ENCODE data around the gene FN3K.
"Not testable (repeated sequence)": the region's sequence is repeated elsewhere in the genome, so short reads cannot be mapped to it uniquely, and the experiment has no call there.

Gene FN3K

DNA sequence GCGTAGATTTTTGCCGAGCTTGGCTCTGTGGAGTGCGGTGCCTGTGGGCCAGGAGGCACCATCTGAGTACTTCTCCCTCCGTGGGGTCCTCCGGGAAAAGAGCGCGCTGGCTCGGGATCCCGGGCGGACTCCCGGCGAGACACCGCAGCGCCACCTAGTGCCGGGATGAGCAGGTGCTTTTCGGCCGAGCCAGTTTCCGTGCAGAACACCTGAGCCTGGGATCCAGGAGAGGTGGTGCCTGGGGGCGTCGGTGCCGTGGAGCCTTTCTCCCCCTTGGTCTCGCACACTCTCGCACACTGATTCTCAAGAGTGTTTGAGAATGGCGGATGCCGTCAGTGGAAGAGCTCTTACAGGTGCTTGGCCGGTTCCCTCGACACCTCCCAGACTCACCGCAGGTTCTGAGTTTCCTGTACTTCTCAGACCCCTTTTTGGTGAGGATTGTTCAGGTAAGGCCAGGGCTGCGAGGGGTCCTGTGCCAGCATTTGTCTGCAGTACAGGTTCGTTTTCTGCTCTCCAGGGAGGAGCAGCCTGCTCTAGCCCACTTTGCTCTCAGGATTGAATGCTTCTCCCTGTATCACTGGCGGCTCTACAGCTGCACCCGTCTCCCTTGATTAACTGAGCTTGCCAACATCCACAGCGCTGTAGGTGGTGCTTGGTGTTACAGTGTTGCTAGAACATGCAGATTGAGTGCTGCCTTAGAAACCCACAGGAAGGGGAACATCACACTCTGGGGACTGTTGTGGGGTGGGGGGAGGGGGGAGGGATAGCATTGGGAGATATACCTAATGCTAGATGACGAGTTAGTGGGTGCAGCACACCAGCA, 39.8 kb downstream of the FN3K start:
- peak; percentile 63 for DNase-seq

DNA sequence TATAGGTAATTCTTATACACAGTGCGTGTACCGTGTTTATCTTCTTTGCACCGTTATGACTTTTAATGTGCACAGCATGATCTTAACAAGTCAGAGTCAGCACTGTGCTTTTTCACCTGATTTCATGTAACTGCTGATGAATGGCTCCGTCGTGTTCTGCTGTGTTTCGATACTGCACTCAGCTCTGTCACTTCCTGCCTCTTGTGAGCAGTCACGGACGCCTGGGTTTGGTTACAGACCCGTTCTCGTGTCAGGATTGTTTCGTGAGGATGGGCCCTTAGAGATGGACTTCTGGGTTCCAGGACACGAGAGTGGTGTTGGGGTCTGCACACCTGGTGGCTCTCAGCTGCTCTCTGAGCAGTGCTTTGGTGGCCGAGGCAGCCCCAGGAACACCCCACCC, 41.0 kb downstream of the FN3K start:
- DNase-seq, result no peak

DNA sequence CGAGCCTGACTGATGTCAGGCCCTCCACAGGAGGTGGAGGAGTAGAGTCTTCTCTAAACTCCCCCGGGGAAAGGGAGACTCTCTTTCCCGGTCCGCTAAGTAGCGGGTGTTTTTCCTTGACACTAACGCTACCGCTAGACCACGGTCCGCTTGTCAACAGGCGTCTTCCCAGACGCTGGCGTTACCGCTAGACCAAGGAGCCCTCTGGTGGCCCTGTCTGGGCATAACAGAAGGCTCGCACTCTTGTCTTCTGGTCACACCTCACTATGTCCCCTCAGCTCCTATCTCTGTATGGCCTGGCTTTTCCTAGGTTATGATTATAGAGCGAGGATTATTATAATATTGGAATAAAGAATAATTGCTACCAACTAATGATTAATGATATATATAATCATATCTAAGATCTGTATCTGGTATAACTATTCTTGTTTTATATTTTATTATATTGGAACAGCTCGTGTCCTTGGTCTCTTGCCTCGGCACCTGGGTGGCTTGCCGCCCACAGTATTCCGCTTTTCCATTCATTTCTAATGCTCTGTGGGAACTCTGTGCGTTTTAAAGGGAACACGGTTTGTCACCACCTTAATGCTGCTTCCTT, 42.5 kb downstream of the FN3K start:
- DNase-seq, result not testable (repeated sequence)

DNA sequence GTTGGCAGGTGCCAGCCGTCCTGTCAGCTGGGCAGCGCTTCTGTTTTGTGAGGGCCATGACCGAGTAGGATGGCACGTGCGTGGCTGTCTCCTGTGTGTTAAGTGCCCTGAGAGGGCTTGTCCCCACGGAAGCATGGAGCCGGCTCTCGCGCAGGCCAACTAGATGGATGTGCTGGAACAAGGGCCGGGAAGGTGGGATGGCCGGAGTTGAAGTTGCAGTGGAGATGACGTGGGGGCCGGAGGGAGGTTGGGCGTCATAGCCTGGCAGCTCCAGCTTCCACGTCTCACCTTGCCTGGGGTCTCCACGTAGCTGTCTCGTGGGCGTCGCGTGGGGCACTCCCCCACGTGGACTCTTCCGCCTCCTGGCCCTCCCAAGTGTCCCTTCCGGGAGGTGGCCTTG, 44.1 kb downstream of the FN3K start:
- DNase-seq, result no peak

DNA sequence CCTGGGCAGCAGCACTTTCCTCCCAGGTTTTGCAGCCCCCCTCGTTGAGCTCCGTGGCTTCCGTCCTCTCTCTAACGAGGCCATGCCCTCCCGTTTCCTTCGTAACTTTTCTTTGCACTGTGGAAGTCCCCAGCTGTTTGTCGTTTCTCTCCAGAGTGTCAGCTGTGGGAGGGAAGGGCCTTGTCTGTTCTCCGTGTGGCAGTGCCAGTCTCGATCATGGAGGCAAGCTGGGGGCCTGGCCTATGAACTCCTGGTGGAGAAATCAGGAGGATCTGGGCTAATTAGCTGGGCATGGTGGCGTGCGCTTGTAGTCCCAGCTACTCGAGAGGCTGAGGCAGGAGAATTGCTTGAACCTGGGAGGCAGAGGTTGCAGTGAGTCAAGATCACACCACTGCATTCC, 44.8 kb downstream of the FN3K start:
- no peak for DNase-seq

DNA sequence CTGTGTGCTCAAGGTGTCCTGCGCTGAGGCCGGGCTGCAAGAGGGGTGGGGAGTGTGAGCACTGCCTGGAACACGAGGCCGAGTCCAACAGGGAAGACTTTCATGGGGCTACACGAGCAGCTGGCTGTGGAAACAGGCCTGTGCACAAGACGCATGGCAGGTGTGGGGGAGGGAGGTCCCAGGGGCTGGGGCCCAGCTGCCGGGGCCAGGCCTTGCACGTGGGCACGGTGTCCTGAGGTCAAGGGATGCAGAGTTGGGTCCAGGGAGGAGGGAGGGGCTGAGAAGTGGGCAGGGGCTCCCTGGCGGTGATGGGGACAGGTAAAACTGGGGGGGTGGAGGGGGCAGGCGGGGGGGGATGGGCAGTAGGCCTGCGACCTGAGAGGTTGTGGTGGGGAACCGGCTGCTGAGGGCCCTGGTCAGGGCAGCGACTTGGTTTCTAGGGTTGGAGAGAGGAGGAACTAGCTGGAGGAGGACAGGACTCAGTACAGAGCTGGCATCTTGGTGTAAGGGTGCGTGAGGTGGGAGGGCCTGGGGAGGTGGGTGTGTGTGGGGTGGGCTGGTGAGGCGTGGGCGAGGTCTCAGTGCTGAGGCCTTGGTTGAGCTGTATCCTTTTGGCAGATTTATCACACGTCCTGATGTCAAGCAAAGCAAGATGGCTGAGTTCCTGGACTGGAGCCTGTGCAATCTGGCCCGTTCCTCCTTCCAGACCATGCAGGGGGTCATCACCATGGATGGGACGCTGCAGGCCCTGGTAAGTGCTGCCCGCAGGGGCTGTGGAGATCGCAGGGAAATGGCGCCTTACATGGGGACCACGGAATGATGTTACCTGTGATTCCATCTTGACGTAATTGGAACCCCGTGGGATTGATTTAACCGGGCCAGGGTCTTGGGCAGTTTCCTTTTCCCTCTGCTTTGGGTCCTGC, 45.8 kb downstream of the FN3K start:
- no peak for DNase-seq

DNA sequence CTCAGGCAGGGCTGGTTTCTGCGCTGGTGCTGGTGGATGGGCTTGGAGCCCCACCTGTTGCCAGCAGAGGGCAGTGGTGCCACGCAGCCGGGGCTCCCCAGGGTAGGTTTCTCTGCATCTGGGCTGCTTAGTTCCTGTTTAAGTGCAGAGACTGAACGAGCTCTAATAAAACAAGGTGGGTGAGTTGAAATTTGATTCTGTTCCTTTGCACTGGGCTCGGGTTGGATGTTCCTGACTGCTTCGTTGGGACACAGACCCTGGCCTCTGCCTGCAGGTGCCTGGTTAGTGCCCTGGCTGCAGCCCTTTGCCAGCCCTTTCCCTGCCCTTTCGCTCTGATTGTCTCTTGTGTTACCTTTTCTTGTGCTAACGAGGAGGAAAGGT, 46.5 kb downstream of the FN3K start:
- peak; percentile 89 for DNase-seq

DNA sequence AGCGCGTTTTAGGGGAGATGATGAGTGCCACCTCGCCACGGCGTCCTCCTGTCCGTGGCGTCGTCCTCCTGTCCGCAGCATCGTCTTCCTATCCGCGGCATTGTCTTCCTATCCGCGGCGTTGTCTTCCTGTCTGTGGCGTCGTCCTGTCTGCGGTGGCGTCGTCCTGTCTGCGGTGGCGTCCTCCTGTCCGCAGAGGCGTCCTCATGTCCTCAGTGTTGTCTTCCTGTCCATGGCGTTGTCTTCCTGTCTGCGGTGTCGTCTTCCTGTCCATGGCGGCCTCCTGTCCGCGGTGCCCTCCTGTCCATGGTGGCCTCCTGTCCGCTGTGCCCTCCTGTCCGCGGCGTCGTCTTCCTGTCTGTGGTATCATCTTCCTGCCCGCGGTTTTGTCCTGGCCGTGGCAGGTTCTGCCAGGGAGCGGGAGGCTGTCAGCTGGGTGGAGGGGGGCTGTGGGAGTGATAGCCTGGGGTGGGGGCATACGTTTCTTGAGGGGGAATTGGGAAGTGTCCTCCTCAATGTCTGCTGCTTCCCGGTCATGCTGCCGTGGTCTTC, 47.3 kb downstream of the FN3K start:
- DNase-seq, result no peak

DNA sequence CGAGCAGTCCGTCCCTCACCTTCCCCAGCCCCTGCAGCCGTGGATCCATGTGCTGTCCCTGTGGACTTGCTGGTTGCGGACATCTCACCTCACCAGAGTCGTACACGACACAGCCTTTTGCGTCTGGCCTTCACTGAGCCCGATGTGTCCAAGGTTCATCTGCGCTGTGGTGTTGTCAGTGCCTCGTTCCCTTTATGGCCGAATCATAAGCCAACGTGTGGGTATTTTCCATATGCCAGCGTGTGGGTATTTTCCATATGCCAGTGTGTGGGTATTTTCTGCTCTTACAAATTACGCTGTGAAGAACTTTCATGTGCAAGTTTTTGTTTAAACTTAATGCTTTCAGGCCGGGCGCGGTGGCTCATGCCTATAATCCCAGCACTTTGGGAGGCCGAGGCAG, 48.1 kb downstream of the FN3K start:
- DNase-seq, result no peak

DNA sequence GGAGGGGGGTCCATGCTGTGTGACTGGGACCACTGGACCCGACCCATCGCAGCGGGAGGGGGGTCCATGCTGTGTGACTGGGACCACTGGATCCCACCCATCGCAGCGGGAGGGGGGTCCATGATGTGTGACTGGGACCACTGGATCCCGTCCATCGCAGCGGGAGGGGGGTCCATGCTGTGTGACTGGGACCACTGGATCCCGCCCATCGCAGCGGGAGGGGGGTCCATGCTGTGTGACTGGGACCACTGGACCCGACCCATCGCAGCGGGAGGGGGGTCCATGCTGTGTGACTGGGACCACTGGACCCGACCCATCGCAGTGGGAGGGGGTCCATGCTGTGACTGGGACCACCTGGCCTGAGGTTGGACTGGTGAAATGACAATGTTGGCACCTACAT, 50.2 kb downstream of the FN3K start:
- DNase-seq, result not testable (repeated sequence)

DNA sequence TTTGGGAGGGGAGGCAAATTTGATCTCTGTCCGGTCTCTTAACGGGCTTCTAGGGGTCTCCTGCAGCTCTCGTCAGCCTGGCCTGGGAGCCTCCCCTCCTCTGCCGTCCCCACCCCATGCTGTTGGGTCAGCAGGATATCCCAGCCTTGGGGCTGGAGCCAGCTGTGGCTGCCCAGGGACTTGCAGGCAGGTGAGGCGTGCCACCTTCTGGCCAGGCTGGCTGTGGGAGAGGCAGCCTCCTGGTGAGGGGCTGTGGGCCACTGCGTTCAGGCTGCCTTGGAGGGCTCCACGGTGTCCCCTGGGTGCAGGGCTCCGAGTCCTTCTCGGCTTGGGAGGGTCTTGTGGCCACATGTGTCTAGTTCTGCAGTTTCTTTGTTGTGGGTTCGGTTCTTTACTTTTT, 51.0 kb downstream of the FN3K start:
- DNase-seq, result no peak

DNA sequence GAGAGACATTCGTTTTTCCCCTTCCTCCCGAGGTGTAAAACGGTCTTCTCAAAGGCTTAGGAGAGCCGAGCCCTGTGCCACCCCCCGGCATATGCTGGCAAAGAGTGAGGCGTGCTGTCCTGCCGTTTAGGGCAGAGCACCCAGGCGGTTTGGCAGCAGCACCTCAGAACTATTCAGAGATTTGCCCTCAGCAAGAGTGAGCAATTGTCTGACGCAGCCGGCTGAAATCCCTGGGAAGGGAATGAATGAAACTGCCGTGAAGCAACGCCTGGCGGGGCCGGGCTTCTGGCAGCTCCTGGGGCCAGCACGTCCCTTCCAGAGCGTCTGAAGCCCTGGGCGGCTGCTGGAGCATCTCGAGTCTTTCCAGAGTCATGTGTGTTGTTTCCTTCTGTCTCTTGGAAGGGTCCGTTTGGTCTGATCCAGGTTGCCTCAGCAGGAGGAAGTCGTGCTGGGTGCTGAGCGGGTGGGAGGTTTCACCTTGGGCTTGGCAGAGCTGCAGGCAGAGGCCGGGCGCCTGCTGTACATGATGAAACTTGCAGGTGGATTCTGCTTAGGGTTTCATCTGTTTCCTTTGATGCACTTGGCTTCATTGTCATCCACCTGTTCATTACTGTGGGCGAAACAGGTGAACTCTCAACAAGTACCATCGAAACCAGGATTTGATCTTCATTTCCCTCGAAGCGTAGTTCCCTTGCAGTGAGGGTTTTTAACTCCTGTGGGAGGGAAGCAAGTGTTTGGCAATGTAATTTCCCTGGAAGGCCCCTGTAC, 51.9 kb downstream of the FN3K start:
- no peak for DNase-seq

DNA sequence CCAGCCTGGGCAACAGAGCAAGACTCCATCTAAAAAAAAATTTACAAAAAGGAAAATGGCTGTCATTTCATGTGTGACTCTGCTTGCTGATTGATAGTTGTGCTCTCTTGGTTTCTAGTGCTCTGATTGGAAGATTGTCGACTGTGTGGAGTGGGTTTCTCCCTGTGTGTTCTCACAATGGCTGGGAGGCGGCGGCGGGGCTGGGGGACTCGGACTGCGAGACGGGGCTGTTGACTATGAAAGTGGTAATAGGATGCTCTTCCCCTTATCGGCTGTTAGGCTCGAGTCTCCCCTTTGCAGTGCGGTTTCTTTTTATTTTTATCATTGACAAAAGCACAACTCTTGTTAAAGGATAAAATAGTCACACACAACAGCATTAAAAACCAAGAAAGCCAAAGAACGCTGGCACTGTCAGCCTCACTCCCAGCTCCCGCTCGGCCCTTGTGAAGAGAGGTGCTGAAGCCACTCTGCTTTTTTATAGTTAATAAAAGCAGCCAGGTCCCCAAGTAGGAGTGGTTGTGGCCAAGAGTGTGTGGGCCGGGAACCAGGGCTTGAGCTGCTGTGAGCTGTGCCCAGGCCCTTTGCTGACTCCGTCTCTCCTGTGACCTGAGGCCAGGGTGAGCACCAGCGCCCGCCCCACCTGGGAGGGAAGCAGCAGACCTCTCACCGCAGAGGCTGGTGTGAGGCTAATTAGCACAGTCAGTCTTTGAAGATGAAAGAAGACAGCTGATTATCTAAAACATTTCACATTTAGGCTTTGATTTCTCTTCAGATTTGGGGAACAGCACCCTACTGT, 53.0 kb downstream of the FN3K start:
- no peak for DNase-seq

DNA sequence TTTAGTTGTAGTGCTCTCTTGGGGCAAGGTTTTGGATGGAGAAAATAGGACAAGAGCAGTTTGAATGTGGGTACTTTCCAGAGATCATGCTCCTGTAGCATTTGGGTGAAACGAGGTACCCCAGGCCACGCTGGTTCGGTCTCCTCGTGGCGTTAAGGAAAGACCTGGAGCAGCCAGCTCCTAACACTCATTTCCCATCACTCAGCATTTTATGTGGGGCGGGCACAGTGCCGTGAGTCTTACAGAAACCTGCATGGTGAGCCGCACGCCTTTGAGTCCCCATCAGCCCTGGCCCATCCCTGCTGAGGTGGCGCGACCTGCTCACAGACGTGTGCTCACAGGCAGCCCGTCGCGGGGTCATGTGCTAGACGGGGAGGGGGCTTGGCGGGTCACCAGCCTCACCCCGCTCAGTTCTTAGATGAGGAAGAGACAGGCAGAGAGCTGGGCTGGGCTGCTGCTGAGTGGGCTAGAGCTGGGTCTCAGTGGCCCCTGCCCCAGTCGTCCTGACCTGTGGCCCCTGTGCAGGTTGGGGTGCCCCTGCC, 53.7 kb downstream of the FN3K start:
- DNase-seq, result no peak

DNA sequence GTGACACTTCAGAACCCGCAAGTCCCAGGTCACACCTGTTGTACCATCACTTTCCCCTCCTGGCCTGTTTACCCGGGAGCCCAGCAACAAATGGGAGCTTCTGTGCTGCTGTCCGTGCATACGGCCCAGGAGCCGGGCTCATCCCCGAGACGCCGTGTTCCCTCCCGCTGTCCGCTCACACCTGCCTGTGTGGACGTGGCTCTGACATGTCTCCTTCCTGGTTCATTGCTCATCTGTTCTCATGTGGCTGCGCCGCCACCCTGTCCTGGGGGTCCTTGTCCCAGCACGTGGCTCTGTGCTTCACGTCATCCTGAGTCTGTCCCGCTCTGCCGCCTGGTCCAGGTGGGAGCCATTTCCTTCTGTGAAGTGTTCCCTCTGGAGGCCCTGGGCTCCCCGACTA, 54.4 kb downstream of the FN3K start:
- no peak for DNase-seq

DNA sequence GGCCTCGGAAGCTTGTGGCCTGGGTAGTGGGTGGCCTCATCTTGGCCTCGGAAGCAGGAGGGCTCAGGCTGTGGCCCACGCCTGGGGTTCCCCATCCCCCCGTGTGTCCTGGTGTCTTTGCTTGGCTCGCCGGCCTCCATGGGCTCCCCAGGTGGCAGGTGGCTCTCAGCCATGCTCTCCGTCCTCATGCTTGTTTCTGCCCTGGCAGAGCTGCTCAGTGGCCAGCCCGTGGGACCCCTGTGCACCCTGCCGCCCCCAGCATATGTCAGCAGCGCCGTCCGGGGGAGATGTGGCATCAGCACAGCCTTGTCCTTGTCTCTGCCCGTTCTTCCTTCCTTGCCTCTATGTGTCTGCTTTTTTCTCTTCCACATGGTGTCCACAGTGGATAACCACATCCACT, 55.0 kb downstream of the FN3K start:
- no peak for DNase-seq

DNA sequence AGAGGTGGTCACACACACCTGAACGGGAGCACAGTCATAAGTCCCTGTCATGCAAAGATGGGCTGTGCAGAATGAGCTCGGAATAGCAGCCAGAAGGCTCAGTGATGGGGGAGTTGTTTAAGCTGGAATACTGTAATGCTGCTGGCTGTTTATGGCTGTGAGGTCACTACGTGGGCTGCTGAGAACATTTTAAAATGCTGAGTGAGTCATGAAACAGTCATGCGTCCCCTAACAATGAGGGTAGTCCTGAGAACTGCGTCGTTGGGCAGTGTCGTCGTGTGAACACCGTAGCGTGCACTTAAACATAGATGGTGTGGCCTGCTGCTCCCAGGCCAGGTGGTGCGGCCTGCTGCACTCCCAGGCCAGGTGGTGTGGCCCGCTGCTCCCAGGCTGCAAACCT, 56.1 kb downstream of the FN3K start:
- no peak for DNase-seq

DNA sequence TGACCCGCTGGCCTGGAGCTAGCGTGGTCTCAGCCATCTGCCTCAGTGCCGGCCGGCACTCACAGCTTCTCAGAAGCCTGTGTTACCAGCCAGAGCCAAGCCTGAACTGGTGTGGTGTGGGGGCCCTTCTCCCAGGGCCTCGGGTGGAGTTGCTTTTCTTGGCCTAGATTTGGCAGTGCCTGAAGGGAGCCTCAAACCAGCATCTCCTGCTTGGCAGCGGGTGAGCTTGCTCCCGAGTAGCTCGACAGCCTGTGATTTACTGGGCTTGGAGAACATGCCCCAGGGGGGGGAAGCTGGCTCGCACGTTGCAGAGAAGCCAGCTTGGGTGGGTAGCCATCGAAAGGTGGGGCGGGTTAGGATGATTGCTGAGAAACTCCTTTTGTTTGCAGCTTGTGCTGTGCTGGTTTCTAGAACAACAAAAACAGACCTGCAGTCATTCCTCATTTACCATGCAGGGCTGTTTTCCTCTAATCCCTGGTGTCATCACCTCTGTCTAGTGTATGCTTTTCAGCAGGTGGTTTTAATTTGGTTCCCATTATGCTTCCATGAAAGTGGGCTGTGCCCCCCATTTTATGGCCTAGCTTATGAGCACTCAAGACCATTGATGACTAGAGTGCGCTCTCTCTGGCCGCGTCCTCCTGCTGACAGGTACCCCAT, 58.7 kb downstream of the FN3K start:
- DNase-seq, result no peak

DNA sequence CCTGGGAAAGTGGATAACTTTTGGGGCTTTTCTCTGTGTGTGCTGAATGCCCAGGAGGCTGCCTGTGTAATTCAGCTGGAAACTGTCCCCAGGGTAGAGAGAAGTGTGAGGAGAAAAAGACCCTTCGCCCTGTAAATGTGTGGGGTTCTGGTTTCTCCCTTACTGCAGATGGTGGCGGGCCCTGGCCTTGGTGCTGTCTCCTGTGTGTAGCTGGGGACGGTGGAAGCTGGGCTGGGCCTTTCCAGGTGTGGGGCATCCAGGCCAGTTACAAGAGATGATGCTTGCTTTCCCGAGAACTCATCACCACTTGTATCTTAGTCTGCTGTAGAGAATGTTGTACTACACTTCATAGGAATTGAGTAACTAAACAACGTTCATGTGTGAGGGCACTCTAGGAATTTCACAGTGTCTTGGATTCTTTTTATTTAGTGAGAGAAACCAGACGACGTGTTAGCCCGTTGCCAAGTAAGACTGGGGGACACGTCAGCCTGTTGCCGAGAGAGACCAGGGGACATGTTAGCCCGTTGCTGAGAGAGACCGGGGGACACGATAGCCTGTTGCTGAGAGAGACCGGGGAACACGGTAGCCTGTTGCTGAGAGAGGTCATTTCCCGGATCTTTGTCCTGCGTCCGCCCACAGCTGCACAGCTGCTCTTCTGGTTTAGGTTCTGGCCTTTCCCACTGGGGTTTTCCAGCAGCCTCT, 59.5 kb downstream of the FN3K start:
- no peak for DNase-seq

DNA sequence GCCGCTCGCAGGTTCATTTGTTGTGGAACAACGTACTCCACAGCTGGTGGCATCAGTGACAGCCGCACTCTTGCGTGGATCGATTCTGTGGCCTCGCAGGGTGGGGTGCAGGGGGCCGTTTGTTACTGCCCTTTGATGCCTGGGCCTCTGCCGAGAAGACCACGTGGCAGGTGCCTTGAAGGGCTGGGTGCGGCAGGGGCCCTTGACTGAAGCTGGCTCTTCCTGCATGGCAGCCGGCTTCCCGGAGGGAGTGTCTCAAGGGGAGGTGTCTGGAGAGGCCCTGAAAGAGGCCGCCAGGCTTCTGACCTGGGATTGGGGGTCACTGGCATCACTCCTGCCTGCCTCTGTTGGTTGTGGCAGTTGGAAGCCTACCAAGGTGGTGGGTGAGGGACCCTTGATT, 60.2 kb downstream of the FN3K start:
- no peak for DNase-seq

Measured in stimulated activated CD8-positive, alpha-beta memory T cell treated with anti-CD3 and anti-CD28 coated beads, Interleukin-4, amount 100 ng/mL, for 48 hours (primary cell).